ENCODE data around the gene NOTCH1.

The NOTCH1 gene

GRCh38 chr9:136517012-136517743 is 28.7 kb downstream of the NOTCH1 start:
- DNase-seq (ENCODE audit: low read depth in 2 of 2) = no peak

- no peak for DNase-seq (ENCODE audit: low read depth in 2 of 2)
Measured at GRCh38 chr9:136516191-136516654, 29.6 kb downstream of the NOTCH1 start.

GRCh38 chr9:136515276-136515675 is 30.6 kb downstream of the NOTCH1 start:
- DNase-seq (ENCODE audit: low read depth in 2 of 2) = no peak

DNA sequence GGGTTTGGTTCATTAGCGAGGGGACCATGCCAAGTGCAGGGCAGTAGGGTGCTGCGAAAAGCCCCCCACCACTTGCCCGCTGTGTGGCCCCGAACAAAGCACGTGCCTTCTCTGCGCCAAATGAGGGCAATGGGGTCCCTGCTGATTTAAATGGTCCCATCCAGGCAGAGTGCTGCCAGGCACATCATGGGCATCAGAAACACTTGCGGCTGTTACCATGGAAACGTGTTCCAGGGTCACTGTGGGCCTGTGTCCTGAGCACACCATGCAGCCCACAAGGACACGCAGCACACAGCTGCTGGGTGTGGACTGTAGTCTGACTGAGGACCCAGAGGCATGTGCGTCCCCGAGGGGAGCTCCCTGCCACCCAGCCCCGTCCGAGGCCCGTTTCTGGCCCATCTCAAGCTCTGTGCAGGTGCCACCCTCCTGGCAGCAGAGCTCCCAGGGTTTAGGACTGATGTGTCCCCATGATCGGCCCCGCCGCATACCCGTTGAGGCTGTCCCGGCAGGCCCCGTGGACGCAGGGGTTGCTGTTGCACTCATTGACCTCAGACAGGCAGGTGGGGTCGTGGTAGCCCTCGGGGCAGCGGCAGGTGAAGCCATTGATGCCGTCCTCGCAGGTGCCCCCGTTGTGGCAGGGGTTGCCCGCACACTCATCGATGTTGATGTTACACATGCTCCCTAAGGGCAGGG is 31.7 kb downstream of the NOTCH1 start:
- DNase-seq (ENCODE audit: low read depth in 2 of 2) = no peak

- no peak for DNase-seq (ENCODE audit: low read depth in 2 of 2)
Measured at GRCh38 chr9:136513191-136513590, 32.7 kb downstream of the NOTCH1 start.

DNA sequence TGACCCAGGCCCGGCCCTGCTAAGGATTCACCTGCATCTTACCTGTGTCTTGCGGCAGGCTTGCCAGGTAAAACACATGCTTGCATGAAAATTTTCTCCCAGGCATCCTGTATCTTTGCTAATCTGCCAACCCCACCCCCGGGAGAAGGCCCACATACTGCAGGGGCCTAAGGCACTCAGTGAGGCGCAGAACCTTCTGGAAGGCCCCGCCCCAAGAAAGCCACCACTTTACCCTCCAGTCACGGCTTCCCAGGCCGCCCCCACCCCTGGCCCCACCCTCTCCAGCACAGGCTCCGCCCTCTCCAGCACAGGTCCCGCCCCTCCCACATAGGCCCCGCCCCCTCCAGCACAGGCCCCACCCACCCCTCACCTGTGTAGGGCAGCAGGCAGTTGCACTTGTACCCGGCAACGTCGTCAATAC is 33.2 kb downstream of the NOTCH1 start:
- no peak for DNase-seq (ENCODE audit: low read depth in 2 of 2)

DNA sequence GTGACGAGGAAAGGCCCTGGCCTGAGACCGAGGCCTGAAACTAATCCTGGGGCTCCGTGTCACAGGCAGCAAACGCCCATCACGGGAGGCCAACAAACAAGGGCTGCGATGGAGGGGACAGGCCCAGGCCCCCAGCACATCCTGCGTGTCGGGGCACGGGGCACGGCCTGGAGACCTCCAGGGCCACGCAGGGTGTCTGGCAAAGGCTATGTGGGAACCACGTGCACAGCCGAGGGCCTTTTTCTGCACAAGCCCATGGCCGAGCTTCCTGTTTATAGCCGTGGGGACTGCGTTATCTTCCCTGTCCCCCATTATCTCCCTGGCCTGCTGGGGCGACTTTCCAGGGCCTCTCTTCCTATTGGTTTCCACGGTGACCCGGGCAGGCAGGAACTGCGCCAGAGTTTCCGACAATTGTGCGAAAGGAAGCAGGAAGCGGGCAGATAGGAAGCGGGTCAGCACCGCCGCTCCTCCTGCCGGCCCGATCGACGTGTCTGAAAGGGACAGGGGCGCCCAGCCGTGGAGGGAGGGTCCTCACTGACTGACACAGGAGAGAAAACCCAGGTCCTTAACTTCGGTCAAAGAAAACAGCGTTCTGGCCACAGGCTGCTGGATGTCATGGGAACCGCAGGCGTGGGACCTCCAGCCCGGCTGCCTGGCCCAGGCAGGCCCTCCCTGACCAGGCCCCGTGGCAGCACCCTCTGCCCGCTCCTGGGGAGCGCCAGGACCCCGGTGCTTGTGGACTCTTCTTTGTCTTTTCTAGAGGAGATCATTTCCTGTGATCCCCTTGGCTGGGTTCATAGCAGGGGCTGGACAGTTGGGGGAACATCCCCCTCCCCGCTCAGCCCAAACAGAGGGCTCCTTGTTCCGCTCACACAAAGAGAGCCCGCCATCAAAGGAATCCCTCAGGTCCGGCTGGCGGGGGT is 33.9 kb downstream of the NOTCH1 start:
- no peak for DNase-seq (ENCODE audit: low read depth in 2 of 2)

DNA sequence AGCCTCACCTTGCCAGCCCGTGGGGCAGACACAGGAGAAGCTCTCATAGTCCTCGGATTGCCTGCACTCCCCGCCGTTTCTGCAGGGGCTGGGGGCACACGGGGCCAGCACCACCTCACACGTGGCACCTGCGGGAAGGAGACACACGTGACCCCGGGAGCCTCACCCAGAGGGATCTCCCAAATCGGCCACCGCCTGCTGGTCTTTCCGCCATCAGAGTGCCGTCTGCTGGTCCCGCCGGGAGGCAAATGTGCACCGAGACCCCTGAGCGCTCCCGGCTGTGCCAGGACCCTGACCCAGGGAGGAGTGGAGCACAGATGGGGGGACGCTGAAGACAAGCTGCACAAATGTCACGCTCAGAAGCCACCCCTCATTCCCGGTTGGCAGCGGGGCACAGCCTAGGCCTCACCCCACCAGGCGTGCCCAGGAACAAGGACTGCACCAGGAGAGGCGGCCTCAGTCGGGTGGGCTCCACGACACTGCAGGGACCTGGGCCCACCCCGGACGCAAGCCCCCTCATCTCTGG is 34.6 kb downstream of the NOTCH1 start:
- no peak for DNase-seq (ENCODE audit: low read depth in 2 of 2)

DNA sequence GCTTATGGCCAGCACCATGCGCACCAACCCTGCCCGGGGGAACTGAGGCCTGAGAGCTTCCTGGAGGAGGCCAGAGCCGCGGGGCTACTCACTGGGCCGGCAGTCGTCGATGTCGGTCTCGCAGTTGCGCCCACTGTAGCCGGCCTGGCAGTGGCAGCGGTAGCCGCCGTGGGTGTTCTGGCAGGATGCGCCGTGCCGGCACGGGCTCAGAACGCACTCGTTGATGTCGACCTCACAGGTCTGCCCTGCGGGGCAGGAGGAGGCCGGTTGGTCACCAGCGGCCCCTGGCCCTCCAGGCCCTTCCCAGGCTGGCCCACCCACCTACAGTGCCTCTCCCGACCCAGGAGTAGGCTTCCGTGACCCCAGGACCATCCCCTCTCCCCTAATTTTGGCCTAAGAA is 35.3 kb downstream of the NOTCH1 start:
- DNase-seq (ENCODE audit: low read depth in 2 of 2) = no peak

DNA sequence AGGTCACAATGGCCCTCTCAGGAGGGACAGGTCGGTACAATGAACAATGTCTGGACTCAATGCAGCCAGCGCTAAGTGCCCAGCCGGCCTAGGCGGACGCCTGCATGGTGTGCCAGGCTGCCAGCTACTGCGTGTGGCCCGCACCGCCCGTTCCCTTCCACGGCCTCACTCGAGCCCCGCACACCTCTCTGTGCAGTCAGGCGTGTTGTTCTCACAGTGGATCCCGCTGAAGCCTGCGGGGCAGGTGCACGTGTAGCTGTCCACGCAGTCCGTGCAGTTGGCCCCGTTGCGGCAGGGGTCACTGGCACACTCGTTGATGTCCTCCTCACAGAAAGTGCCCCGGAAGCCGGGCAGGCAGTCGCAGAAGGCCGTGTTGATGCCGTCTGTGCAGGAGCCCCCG is 36.3 kb downstream of the NOTCH1 start:
- no peak for DNase-seq (ENCODE audit: low read depth in 2 of 2)

GRCh38 chr9:136508729-136509500 is 36.9 kb downstream of the NOTCH1 start:
- no peak for DNase-seq (ENCODE audit: low read depth in 2 of 2)

GRCh38 chr9:136507992-136508375 is 37.9 kb downstream of the NOTCH1 start:
- DNase-seq (ENCODE audit: low read depth in 2 of 2) = no peak

DNA sequence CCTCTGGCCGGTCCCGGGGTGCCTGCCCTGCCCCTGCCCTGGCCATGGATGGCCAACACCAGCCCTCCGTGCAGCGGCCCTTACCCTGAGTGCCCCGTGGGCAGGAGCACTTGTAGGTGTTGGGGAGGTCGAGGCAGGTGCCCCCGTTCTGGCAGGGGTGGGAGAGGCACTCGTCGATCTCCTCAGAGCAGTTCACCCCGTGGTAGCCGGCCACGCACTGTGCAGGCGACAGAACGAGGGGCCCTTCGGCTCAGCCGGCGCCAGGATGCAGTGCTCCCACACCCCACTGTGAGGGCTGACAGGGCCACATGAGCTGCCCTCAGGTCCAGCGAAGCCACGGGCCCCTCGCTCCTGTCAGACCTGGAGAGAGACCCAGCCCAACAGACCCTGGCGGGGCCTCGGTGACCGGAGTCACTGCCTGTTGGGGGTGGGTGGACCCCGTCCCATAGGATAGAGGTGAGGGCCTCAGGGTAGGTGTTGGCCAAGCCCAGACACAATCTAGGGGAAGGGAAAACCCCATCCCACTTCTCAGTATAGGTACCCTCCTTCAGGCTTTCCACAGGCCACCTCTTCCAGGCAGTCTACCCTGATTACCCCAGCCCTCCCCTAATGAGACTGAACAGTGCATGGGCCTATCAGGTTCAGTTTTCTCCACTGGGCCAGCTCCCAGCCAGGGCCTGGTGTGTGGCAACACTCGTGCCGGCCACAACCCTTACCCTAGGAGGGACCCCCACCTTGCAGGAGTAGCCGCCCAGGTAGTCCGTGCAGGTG is 38.4 kb downstream of the NOTCH1 start:
- DNase-seq (ENCODE audit: low read depth in 2 of 2) = no peak

GRCh38 chr9:136506425-136506824 is 39.4 kb downstream of the NOTCH1 start:
- DNase-seq (ENCODE audit: low read depth in 2 of 2) = no peak

- no peak for DNase-seq (ENCODE audit: low read depth in 2 of 2)
Measured at GRCh38 chr9:136505406-136506403, 40.1 kb downstream of the NOTCH1 start.

GRCh38 chr9:136504512-136505348 is 41.1 kb downstream of the NOTCH1 start:
- DNase-seq (ENCODE audit: low read depth in 2 of 2) = no peak

- DNase-seq (ENCODE audit: low read depth in 2 of 2) = no peak
Measured at GRCh38 chr9:136502940-136503550, 42.8 kb downstream of the NOTCH1 start.

DNA sequence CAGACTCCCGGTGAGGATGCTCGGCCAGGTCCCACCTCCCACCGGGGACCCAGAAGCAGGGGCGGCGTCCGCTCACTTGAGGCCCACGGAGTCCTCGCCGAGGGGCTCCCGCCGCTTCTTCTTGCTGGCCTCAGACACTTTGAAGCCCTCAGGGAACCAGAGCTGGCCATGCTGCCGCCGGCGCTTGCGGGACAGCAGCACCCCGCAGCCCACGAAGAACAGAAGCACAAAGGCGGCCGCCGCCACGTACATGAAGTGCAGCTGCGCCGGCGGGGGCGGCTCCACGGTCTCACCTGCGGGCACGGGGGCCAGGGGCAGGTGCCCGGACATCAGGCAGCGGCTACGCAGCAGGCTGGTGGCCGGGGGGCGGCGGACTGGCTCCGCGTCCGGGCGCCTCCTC is 43.7 kb downstream of the NOTCH1 start:
- no peak for DNase-seq (ENCODE audit: low read depth in 2 of 2)
